ENCODE results near the gene MCTP1.

The MCTP1 gene

GRCh38 chr5:94731471-94731870, 553.4 kb downstream of the MCTP1 start:
- no peaks in the 10 kb centered on the region for H3K36me3 Mint-ChIP-seq (ENCODE audit: low read depth)

DNA sequence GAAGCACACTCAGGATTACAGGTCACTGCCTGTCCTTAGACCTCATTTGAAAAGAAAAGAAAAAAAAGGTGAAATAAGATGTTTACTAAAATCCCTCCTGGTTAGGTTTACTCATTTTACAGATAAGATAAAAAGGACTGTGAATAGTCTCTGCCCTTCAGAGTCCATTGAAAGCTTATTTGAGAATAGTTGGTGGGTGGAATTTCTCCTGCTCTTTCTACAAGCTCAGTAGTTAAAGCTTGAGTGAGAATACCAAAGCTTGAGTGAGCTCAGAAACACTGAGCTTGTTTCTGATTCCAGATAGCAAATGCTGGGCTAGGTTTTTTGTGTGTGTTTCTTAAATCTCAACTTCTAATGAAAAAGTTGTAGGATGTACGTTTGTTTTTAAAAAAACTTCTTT, 559.8 kb downstream of the MCTP1 start:
- Mint-ChIP-seq H3K27ac (no peak overlapping the region), H3K4me3 (no peak overlapping the region), H3K9me3 (no peaks in the 10 kb centered on the region), H3K36me3 (ENCODE audit: low read depth) (no peaks in the 10 kb centered on the region), H3K27me3 (no peaks in the 10 kb centered on the region), H3K4me1 (ENCODE audit: low read depth) (no peaks in the 10 kb centered on the region)

More at GRCh38 chr5:94731471-94731870, 553.4 kb downstream of the MCTP1 start:
- Mint-ChIP-seq H3K4me1 (ENCODE audit: low read depth) (no peaks in the 10 kb centered on the region), H3K27me3 (no peaks in the 10 kb centered on the region), H3K9me3 (no peaks in the 10 kb centered on the region), H3K4me3 (no peak overlapping the region), H3K27ac (no peak overlapping the region)

GRCh38 chr5:94715768-94716167, 569.1 kb downstream of the MCTP1 start:
- Mint-ChIP-seq H3K4me3 (no peak overlapping the region), H3K9me3 (peaks cover 4% of the 10 kb centered on the region), H3K27me3 (peaks cover 7% of the 10 kb centered on the region), H3K36me3 (ENCODE audit: low read depth) (peaks cover 22% of the 10 kb centered on the region), H3K27ac (no peak overlapping the region), H3K4me1 (ENCODE audit: low read depth) (no peaks in the 10 kb centered on the region)

GRCh38 chr5:94711785-94712184, 573.1 kb downstream of the MCTP1 start:
- no peaks in the 10 kb centered on the region for H3K4me1 Mint-ChIP-seq (ENCODE audit: low read depth)
- no peak overlapping the region for H3K4me3 Mint-ChIP-seq
- H3K36me3 Mint-ChIP-seq (ENCODE audit: low read depth): peaks cover 44% of the 10 kb centered on the region
- no peaks in the 10 kb centered on the region for H3K27me3 Mint-ChIP-seq
- no peak overlapping the region for H3K27ac Mint-ChIP-seq
- no peaks in the 10 kb centered on the region for H3K9me3 Mint-ChIP-seq

DNA sequence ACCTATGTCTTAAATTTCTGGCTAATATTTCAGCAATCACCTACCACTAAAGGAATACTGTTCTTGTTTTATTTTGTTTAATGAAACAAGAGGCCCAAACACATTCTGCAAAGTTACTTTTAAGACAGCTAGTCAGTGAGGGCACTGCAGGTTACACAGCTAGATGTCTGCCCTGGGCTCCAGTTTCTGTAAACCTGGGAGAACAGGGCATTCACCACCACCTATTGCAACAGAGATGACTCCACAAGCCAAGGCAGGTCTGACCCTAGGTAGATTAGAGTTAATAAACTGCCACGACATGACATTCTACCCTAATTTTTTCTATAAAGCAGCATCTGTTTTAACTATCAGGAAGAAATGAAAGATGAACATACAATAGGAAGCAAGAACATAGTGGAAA, 575.6 kb downstream of the MCTP1 start:
- no peak overlapping the region for H3K4me3 Mint-ChIP-seq
- H3K27ac Mint-ChIP-seq: no peak overlapping the region
- no peaks in the 10 kb centered on the region for H3K27me3 Mint-ChIP-seq
- H3K36me3 Mint-ChIP-seq (ENCODE audit: low read depth): peaks cover 41% of the 10 kb centered on the region
- no peaks in the 10 kb centered on the region for H3K9me3 Mint-ChIP-seq
- H3K4me1 Mint-ChIP-seq (ENCODE audit: low read depth): no peaks in the 10 kb centered on the region

GRCh38 chr5:94707359-94707758, 577.5 kb downstream of the MCTP1 start:
- peaks cover 37% of the 10 kb centered on the region for H3K36me3 Mint-ChIP-seq (ENCODE audit: low read depth)
- H3K4me1 Mint-ChIP-seq (ENCODE audit: low read depth): no peaks in the 10 kb centered on the region
- no peaks in the 10 kb centered on the region for H3K27me3 Mint-ChIP-seq
- H3K27ac Mint-ChIP-seq: no peak overlapping the region
- H3K4me3 Mint-ChIP-seq: no peak overlapping the region
- no peaks in the 10 kb centered on the region for H3K9me3 Mint-ChIP-seq

DNA sequence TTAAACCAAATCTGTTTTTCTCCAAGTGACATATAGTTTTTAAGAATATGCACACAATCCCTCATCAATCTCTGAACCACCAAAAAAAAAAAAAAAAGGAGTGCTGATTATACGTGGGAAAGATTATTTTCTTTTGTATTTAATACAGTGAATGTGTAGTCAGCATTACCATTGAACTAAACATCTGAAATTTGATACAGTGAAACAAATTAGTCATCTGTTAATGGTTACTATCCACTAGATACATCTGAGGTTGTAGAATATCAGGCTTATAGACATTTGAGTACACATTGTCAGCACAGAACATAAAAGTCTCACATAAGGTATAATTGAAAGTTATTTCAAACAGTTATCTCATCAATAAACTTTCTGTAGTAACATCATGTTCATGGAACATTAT, 579.5 kb downstream of the MCTP1 start:
- Mint-ChIP-seq H3K27ac (no peak overlapping the region), H3K9me3 (no peaks in the 10 kb centered on the region), H3K27me3 (no peaks in the 10 kb centered on the region)

DNA sequence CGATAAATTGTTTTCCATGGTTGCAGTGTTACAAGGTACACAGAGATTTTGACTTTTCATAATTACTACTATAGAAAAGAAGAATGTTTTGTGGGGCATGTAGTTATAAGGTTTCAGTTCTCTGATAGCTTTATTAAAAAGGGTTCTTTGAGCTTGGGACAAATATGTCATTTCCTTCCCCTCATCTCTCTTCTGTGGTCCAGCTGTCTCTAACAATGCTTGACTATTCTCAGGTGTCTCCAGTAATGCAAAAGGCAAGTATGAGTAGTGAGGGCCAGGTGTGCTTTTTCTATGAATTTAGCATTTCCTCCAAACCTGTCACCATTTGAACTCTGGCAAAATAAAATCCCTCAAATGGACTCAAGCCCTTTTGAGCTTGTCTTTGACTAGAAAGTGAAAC, 582.2 kb downstream of the MCTP1 start:
- Mint-ChIP-seq H3K4me1 (ENCODE audit: low read depth) (peaks cover 4% of the 10 kb centered on the region), H3K9me3 (no peaks in the 10 kb centered on the region), H3K27ac (no peak overlapping the region), H3K27me3 (no peaks in the 10 kb centered on the region), H3K4me3 (no peak overlapping the region), H3K36me3 (ENCODE audit: low read depth) (peaks cover 22% of the 10 kb centered on the region)

More for the DNA sequence above, 579.5 kb downstream of the MCTP1 start:
- peaks cover 2% of the 10 kb centered on the region for H3K4me1 Mint-ChIP-seq (ENCODE audit: low read depth)
- H3K4me3 Mint-ChIP-seq: no peak overlapping the region
- peaks cover 31% of the 10 kb centered on the region for H3K36me3 Mint-ChIP-seq (ENCODE audit: low read depth)

- H3K27me3 Mint-ChIP-seq: no peaks in the 10 kb centered on the region
- H3K36me3 Mint-ChIP-seq (ENCODE audit: low read depth): peaks cover 14% of the 10 kb centered on the region
- no peaks in the 10 kb centered on the region for H3K9me3 Mint-ChIP-seq
- H3K4me3 Mint-ChIP-seq: no peak overlapping the region
- peak overlapping the region; percentile 76 for H3K27ac Mint-ChIP-seq
- H3K4me1 Mint-ChIP-seq (ENCODE audit: low read depth): peaks cover 4% of the 10 kb centered on the region
Measured at GRCh38 chr5:94700592-94700991, 584.3 kb downstream of the MCTP1 start.

DNA sequence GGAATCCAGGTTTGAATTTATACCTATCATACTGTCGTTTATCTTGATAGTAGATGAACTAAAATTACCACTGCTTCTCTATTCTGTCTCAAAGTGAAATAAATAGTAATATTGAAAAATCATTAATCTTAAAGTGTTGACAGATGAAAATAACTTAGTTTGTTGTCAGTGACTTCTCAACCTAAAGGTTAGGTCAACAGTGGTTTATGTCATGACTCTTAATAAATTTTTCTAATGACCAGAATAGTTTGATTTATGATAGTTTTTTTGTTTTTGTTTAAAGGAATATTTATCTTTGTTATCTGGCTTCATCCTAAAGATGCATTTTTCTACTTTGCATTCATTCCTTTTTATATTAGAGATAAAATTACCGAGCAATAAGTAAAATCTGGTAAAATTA, 585.3 kb downstream of the MCTP1 start:
- Mint-ChIP-seq H3K4me3 (no peak overlapping the region), H3K4me1 (ENCODE audit: low read depth) (peaks cover 4% of the 10 kb centered on the region), H3K27me3 (no peaks in the 10 kb centered on the region), H3K27ac (no peak overlapping the region), H3K9me3 (no peaks in the 10 kb centered on the region), H3K36me3 (ENCODE audit: low read depth) (peaks cover 21% of the 10 kb centered on the region)

GRCh38 chr5:94698197-94698596, 586.7 kb downstream of the MCTP1 start:
- H3K4me3 Mint-ChIP-seq: no peak overlapping the region
- H3K27me3 Mint-ChIP-seq: no peaks in the 10 kb centered on the region
- no peak overlapping the region for H3K27ac Mint-ChIP-seq
- H3K9me3 Mint-ChIP-seq: no peaks in the 10 kb centered on the region
- peaks cover 4% of the 10 kb centered on the region for H3K4me1 Mint-ChIP-seq (ENCODE audit: low read depth)
- peaks cover 26% of the 10 kb centered on the region for H3K36me3 Mint-ChIP-seq (ENCODE audit: low read depth)

DNA sequence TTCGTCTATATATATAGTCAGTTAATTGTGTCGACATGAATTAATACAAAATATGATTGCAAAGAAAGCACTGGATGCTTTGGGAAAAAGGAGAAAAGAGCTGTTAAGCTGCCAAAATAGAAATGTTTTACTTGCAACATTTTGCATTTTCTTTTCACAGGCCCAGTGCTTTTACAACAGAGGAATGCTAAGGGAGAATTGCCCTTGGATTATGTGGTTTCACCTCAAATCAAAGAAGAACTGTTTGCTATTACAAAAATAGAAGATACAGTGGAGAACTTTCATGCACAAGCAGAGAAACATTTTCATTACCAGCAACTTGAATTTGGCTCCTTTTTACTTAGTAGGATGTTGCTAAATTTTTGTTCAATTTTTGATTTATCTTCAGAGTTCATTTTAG, 590.2 kb downstream of the MCTP1 start:
- Mint-ChIP-seq H3K9me3 (no peaks in the 10 kb centered on the region), H3K4me1 (ENCODE audit: low read depth) (no peaks in the 10 kb centered on the region), H3K4me3 (no peak overlapping the region), H3K27me3 (no peaks in the 10 kb centered on the region), H3K36me3 (ENCODE audit: low read depth) (peaks cover 36% of the 10 kb centered on the region), H3K27ac (no peak overlapping the region)

DNA sequence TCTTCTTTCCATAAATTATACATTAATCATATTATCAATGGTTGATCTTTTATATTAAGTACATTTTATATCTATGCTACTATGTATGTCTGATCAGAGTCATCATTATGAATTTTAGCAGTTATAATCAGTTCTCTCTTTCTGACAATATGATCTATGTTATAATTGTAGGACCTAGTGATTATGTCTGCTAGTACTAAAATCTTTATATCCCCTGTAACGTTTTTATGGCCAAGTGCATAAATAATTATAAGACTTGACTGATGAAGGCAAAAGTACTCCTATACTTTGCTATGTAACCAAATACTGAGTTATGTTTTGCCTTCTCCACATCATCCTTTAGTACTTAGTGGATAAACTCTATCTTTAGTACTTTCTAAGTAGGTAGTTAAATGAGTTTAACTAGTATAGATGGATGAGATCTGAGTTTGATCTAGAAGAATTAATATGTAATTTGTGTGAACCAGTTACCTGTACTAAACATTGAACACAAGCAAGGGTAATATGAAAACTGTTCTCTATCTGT, 591.0 kb downstream of the MCTP1 start:
- H3K27ac Mint-ChIP-seq: no peak overlapping the region
- peaks cover 42% of the 10 kb centered on the region for H3K36me3 Mint-ChIP-seq (ENCODE audit: low read depth)
- no peaks in the 10 kb centered on the region for H3K27me3 Mint-ChIP-seq
- H3K4me1 Mint-ChIP-seq (ENCODE audit: low read depth): no peaks in the 10 kb centered on the region
- H3K9me3 Mint-ChIP-seq: no peaks in the 10 kb centered on the region
- H3K4me3 Mint-ChIP-seq: no peak overlapping the region

DNA sequence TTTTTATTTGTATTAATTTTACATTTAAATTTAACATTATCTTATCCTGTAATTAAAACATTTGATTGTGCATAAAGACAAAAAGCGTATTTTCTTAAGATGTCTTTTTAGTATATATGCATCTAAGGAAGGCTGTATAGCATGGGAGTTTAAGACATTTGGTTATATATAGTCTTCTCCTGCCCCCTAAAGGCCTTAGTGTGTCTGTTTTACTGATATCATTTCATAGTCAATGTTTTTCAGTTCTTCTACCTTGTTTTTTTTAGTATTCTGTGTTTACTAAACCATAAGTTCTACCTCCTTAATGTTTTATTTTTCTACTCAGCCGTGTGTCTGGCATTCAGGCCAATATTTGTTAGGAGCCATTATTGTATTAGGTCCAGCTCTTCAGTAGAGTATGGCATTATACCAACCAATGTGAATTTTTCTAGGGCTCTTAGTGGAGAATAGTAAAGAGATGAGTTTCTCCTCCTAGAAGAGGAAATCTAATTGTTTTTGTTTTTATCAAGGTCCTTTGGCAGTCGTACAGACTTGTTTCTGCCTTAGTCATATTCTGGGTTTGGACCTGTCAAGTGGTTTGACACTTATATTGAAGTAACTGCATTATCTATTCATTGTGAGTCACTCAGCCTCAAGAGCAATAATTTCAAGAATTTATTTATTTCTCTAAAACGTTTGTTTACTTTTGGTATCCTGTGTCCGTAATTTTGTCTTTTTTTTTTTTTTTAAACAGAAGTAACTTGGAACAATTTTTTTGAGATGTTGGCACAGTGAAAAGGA, 591.7 kb downstream of the MCTP1 start:
- Mint-ChIP-seq H3K4me1 (ENCODE audit: low read depth) (no peaks in the 10 kb centered on the region), H3K9me3 (no peaks in the 10 kb centered on the region), H3K27me3 (no peaks in the 10 kb centered on the region), H3K27ac (no peak overlapping the region), H3K36me3 (ENCODE audit: low read depth) (peaks cover 47% of the 10 kb centered on the region), H3K4me3 (no peak overlapping the region)

DNA sequence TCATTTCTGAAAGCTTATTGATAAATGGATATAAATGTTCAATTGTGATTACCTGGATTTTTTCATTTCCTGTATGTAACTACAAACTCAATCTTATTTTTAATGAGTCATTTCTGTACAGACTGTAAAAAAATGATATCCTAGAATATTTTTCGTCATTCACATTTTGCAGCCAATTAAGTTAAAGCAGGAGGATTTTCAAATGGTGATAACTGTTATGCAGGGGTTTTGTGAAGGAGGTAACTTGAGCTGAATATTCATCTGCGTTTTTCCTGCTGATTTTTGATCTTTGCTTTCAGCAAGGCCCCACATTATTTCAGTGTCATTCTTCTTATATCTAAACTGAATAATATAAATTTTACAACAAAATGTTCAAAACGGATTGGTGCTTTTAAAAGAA, 592.3 kb downstream of the MCTP1 start:
- H3K36me3 Mint-ChIP-seq (ENCODE audit: low read depth): peaks cover 50% of the 10 kb centered on the region
- no peak overlapping the region for H3K4me3 Mint-ChIP-seq
- no peaks in the 10 kb centered on the region for H3K27me3 Mint-ChIP-seq
- H3K9me3 Mint-ChIP-seq: no peaks in the 10 kb centered on the region
- no peaks in the 10 kb centered on the region for H3K4me1 Mint-ChIP-seq (ENCODE audit: low read depth)
- no peak overlapping the region for H3K27ac Mint-ChIP-seq

- Mint-ChIP-seq H3K4me1 (ENCODE audit: low read depth) (no peaks in the 10 kb centered on the region), H3K36me3 (ENCODE audit: low read depth) (peaks cover 53% of the 10 kb centered on the region), H3K27ac (no peak overlapping the region), H3K4me3 (no peak overlapping the region), H3K9me3 (no peaks in the 10 kb centered on the region), H3K27me3 (no peaks in the 10 kb centered on the region)
Measured at GRCh38 chr5:94691949-94692348, 592.9 kb downstream of the MCTP1 start.

Data from stimulated activated naive CD8-positive, alpha-beta T cell treated with anti-CD3 and anti-CD28 coated beads, Interleukin-15, Interleukin-2, amounts not matched to agents 100 ng/mL and 50 ng/mL, for 24 hours (primary cell).